ENCODE results near the gene CHRNB2. TPM values are rescaled to one million over a fixed set of nuclear protein-coding genes. Genes with fewer than 3 reads are reported as not detected.

The CHRNB2 gene
- total RNA-seq, 1 donor from 2014 or later: 0.11 TPM

DNA sequence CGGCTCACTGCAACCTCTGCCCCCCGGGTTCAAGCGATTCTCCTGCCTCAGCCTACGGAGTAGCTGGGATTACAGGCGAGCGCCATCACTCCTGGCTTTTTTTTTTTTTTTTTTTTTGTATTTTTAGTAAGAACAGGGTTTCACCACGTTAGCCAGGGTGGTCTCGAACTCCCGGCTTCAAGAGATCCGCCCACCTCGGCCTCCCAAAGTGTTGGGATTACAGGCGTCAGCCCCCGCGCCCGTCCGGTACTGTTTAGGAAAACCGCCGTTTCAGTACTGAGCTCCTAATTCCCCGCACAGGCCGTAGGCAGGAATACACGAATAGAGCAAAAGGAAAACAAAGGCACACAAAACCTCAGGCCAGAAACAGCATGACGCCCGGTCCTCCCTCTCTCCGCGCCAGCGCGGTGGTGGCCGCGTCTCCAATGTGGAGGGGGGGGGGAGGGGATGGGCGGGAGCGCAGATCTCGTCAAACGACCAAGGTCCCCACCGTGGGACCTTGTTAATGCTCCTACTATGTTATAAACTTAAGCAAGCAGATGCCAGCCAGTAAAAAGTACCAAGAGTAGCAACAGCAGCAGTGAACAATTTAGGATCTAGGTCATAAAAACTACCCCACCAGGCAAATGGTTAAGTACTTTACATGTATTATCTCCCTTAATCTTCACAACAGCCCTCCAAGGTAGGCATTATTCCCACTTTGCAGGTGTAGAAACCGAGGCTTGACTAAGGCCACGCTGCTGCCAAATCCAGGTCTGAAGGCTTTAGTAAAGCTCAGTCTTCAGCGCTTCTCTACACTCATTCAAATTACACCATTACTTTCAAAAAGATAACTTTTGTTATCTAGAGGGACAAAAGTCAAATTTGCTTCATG lies 41.1 kb downstream of the CHRNB2 start:
- peak; percentile 76 for DNase-seq (ENCODE audit: low read depth)

DNA sequence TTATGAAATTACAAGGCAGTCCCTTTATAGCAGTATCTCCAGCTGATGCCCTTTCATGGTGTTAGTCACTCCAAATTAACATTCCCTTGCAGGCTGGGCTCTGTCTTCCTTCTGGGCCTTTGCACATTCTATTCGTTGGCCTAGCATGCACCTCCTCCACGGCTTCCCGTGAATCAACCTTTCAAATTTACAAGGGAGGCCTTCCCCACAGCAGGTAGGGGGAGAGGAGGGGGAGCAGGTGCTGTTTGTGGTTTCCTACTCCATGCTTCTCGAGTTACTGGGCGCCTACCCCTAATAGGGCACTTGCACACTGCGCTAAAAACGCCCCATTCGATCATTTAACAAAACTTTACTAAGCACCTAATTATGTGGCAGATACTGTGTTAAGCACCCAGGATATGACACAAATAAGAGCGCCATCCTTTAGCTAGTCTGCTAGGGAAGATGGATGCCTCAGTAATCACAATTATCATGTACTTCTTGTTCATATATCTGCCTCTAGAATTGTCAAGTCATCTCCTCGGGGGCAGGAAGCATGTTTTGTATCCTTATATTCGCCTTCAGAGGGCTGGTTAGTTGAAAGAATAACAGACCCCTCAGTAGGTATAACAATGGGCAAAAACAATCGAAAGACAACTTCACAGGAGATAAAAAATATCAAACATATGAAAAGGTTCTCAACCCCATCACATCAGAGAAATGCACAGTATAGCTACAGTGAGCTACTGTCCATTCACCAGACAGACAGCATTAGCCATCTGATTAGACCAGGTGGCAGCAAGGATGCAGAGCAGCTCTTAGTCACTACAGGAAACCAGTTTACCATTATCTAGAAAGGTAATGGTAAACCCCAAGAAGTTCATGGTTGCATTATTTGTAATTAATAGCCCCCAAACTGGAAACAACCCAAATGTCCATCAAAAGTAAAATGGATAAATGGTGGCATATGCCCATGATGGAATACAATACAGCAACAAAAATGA lies 42.1 kb downstream of the CHRNB2 start:
- no peak for DNase-seq (ENCODE audit: low read depth)

DNA sequence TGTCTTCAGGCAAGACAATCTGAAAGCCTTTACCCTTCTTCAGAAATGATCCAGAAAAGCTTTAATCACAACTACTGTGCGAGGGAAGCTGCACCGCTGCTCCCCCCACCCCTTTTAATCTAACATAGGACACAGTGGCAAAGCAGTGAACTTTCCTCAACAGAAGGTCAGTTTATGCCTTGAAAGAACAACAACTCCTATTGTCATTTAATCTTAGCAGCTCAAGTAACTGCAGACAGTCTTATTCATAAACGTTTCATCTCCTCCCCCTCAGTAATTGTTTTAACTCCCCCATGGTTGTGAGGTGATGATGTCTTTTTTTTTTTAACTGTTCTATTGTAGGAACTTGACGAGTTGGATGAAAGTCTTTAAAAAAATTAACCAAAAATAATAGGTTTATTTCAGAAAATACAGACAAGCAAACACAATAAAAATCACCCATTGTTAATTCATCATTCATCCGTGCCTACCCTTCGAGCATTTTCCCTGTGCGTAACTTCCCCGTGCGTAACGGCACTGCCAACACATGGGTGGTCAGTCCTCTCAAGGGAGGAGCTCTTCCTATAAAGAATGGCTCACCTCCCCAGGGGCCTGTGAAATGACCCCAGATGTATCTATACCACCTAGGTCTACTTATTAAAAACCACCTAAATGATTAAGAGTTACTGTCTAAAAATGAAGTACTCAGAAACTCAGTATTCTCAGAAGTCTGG lies 43.7 kb downstream of the CHRNB2 start:
- DNase-seq (ENCODE audit: low read depth): no peak

DNA sequence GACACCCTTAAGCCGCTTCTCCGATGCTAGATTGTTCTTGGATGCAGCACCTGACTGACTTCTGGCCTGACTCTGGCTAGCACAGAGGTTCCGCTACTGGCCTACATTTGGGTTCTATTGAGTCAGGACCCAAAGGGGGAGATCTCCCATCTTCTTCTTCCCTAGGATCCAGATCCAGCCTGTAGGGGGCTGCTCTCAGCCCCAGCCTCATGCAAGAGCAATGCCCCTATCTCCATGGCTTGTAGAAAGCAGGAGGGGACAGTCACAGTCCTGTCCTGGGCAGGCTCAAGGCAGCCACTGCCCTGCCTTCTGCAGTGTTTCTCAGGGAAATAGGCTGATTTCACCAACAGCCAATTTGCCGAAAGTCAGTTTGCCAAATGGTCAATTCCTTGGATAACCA lies 46.7 kb downstream of the CHRNB2 start:
- DNase-seq (ENCODE audit: low read depth): no peak

DNA sequence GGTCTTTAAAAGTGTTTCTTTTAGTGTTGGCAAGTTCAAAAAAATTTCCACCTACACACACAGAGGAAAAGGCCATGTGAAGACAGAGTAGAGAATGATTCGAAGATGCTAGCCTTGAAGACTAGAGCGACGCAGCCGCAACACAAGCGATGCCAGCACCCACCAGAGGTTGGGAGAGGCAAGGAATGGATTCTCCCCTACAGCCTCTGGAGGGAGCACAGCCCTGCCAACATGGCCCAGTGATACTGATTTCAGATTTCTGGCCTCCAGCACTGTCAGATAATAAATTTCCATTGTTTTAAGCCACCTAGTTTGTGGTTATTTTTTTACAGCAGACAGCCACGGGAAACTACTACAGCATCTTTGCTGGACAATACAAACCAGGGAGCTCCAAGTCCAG lies 47.3 kb downstream of the CHRNB2 start:
- DNase-seq (ENCODE audit: low read depth): no peak

DNA sequence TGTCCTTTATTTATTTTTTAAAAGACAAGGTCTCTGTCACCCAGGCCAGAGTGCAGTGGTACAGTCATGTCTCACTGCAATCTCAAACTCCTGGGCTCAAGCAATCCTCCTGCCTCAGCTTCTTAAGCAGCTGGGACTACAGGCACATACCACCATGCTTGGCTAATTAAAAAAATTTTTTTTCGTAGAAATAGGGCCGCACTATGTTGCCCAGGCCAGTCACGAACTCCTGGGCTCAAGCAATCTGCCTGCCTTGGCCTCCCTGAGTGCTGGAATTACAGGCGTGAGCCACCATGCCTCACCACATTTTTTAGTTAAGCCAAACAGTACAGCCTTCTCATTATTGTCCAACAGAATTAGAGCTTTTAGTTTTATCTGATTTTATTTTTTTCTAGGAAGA lies 47.8 kb downstream of the CHRNB2 start:
- DNase-seq (ENCODE audit: low read depth): no peak

DNA sequence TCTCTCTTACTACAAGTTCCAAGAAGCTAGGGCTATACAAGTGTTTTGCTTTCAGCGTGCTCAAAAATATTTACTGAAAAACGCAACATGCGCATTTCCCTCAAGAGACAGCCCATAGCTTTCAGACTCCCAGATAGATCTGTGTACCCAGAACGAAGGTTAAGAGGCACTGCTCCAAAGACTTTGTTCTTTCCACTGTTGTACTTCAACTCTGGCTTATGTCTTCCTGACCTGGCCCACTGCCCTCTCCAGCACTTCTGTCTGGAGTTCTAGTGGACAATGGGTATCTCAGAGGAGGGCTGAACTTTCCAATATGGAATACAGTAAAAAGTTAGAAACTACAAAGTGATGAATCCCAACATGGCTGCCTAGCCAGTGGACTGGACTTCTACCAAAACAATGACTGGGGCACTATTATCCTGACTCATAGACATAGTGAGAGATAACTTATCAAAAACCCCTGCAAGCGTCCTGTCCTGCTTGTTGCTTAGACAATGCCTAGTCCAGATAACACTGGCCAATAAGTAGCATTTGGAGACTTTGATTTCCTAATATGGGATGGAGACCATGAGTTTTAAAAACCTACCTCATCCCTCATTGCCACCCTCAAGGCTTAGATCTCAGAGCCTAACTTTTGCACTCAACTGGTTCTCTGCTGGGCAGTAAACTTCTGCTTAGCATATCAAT lies 49.2 kb downstream of the CHRNB2 start:
- no peak for DNase-seq (ENCODE audit: low read depth)

DNA sequence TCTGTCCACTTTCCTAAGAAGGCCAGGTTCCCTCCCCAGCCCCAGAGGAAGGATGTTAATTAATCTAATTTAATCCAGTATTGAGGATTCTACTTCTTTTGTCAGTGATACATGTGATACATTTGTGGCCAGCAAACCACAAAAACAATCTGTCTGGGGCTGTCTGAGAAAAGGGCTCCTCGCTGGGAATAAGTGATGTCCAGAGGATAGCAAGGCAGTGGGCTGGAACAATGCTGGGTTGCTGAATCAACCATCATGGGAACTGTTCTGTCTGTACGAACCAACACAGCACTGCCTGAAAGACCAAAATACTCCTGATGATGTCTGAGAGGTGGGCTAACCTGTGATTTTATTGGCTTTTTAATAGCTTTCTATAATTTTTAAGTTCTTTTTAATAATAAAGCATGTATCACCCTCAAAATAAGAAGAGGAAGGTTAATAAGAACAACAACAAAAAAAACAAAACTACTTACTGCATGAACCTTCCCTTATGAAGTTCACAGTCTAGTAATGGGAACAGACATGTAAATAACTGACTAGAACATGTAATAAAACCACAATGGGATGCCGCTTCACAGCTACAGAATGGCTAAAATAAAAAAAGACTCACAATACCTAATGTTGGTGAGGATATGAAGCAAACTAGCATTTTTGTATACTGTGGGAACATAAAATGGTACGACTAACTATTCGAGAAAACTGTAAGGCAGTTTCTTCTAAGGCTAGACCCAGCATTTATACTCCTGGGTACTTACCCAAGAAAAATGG lies 51.8 kb downstream of the CHRNB2 start:
- no peak for DNase-seq (ENCODE audit: low read depth)

DNA sequence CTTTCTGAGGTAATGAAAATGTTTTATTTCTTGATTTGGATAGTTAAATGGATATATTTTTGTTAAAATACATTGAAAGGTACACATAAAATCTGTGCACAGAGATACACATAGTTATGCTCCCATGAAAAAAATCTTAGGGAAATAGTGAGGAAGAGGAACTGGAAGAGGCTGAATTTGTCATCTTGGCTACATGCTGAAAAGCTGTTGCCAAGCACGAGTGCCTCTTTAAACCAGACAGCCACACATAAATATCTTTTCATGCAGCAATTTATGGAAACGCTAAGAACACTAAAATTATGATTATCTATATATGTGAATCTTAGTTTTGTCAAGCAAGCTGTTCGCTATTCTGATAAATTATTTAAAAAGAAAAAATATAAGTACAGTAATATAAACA lies 53.2 kb downstream of the CHRNB2 start:
- no peak for DNase-seq (ENCODE audit: low read depth)

DNA sequence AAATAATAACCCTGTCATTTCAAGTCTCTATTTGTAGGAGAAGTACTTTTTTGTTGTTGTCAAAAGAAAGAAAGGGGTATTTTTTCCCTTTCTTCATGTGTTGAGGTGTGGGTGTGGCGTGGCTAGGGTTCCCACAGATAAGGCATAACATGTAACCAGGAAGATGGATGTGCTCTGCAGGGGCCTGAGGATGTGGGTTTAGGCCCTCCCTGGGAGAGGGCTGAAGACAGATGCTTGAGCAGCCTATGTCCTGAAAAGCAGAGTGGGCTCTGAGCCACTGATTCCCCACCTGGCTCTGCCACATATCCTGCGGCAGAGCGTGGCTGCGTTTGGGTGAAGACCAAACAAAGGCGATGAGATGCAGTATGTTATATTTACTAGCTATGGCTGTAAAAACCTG lies 54.3 kb downstream of the CHRNB2 start:
- DNase-seq (ENCODE audit: low read depth): no peak

DNA sequence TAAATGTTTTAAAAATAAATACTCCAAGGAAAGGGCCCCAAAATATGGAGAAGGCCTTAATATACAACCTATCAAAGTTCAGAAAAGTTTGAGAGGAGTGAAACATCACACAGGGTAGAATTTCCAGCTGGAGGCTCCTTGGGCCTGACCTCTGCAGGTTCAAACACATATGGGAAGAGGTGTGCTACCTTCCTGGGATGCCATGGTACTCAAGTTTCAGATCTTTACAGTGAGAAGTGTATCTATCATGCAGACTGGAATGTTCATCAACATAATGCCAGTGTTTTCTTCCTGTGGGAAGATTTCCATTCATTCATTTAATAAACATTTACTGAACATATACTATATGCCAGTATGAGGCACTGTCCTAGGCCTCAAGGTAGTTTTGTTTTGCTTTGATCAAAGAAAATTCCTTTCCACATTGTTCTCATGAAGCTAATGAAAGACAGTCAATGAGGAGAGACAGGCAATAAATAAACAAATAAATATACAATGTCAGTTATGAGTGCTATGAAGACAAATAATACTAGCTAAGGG lies 55.0 kb downstream of the CHRNB2 start:
- no peak for DNase-seq (ENCODE audit: low read depth)

DNA sequence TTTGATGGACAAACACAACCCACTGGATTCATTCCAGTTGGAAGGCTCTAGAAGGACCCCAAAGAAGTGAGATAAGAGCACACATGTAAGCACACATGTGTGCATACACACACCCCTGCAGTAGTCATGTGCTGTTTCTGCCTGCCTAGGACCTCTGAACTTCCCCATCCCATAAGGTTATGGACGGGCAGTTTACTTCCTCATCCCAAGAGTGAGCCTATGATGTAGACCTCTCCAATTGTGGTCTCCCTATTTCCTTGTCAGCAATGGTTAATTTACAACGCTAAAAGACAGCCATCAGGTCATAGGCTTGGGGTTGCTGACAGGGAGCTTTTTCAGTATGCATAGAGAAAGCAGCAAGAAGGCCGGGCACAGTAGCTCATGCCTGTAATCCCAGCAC lies 55.8 kb downstream of the CHRNB2 start:
- no peak for DNase-seq (ENCODE audit: low read depth)

DNA sequence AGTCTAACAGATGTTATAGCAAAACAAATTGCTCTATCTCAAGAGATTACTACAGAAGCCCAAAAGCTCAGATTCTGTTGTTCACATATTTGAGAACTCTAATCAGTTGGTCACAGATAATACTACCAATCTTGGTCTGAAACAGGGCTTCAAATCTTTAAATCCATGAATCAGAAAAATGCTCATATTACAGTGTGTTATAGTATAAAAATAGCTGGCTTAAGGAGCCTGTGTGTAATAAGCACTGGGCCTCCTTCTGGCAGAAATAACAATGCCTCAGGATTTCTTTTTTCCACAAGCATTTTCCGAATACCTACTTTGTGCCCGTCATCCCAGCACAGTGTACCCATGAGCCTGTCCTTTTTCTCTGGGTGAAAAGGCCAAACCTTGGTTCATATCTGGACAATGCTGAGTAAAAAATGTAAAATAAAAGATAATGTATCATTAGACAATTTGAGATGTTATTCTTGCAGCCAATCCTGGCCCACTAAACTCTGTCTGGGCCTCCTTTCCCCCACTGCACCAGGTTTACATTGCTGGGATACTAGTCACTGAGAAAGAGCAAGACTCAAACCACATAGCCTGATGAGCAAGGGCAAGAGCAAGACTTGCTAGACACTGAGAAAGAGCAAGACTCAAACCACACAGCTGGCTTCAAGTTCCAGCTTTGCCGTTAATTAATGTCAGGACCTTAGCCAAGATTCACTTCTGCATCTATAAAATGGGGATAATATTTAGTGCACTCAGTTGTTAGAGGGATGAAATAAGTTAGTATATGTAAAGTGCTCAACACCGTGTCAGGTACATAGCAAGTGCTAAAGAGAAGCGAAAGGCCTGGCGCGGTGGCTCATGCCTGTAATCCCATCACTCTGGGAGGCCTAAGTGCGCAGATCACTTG lies 57.4 kb downstream of the CHRNB2 start:
- DNase-seq (ENCODE audit: low read depth): peak; percentile 65

DNA sequence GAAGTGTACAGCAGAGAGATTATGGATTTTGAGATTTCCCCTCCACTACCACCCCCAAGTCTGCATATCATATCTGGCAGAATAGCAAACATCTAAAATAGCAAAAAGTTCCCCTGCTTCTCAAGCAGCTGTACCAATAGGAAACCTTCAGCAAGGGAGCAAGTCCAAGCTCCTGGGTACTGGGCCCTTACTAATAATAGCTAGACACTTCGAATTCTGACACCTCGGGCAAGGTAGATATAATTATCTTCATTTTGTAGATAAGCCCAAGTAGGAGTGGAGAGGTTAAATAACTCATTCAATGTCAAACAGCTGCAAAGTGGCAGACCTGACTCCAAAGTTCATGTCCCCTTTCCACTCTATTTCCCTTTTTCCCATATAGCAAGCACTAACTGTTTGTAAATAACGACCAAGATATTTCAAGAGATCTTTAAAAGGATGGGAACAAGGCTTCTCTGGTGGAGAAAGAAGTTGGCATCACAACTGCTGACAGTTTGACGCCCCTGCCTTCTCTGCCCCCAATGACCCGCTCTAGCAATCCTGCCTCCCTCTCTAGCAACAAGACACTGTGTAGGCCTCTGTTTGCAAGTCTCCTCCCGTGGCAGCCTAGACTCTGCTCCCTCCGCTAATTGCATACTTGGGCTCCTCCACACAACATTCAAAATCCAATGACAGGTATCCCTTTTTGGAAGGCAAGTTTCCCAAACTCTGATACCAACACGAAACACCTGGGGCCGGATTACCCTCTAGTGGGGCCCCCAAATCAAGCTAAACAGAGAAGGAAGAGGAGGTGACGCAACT lies 59.1 kb downstream of the CHRNB2 start:
- DNase-seq (ENCODE audit: low read depth): no peak

DNA sequence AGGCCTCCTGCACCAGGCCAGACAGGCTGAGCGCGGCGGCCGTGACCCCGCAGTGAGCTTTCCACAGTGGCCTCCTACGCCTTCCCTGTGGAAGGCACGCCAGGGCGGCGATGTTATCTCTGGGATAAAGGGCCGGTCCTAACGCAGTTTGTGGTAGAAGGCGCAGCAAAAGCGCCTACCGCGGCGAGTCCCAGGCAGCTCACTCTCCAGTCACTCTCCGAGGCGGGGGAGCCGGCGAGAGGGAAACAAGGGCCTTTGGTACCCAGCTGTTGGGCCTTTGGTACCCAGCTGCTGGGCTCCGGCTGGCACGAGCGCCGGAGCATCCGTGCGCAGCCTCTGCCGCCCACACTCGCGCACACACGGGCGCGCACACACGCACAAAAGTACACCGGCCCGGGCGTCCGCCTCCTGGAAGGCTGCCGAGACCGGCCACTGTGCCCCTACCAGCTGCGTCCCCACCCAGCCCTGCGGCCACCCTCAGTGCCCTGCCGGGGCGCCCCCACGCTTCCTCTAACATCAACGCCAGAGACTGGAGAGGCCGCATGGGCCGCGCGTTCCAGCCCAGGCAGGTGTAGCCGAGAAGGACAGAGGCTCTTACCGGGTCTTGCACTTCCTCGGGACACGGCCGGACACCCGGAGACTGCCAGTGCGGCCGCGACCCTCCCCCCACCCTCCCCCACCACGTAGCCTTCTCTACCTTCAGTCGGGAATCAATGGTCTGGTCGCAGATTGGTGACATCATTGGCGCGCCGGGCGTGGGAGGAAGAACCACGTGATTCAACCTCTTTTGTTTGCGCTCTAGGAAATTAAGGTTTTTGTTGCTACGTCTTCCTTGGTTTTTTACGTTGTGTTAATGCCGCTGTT lies 59.9 kb downstream of the CHRNB2 start:
- peak; percentile 90 for DNase-seq (ENCODE audit: low read depth)

DNA sequence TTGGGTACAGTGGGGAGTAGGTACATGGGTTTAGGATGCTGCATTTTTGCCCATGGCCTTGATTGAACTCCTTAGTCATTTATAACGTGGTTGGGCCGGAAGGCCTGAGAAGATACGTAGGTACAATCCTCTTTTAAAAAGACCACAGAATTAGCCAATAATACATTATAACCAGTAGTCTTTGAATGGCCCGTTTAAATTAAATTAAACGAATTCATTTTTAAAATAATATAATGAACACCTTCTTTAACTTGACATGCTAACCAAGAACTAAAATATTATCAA lies 60.5 kb downstream of the CHRNB2 start:
- DNase-seq (ENCODE audit: low read depth): no peak

DNA sequence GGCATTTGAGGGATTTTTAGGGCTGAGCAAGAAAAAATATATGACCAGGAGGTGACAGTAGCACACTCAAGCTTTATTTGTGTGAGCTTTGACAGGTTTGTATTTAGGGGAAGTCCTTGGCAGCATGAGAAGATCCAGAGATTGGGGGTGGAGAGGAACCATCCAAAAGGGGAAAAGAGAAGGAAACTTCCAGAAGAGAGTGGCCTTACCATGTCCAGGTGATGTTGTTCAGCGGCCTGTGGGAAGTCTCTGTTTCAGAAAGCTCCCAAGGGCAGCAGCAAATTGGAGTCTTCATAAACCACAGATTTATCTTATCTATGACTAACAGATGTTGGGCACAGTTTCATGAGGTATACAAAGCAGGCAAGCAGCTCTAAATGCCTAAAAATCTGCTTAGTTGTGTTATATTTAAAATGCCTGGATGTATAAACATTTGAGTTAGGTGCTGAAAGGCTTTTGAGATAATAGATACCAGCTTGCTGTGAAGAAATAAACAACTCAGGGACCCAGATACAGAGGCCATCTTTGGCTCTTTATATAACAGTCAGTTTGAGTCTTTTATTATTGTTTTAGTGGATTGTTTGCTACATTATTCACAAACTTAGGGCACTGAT lies 61.6 kb downstream of the CHRNB2 start:
- no peak for DNase-seq (ENCODE audit: low read depth)

Measured in myocyte (in vitro differentiated cells).